Measurements from ENCODE around the gene TSPEAR.

The TSPEAR gene

DNA sequence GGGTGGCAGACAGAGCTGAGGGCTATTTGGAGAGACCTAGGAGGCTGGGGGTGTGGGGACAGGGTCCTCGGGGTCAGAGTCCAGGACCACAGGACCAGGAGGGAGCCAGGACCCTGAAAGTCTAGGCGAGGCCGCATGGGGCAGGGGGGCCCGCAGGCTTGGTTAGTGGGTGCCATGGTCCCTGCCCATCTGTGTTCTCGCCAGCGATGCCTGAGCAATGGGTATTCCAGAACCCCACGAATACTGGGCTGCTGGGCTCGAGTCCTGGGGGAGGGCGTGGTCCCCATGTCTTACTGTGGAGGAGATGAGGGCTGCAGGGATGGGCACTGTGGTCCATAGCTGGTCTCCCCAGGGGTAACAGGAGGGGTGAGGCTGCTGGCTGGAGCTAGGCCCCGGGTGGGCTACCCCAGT is 121.1 kb downstream of the TSPEAR start:
- intact Hi-C loops (cut with DNase I; ENCODE audit: low total_unique reads), result no loop called here
- Histone ChIP-seq H3K27ac (no peak overlapping the region), H3K4me3 (no peak overlapping the region), H3K9me3 (no peaks in the 10 kb centered on the region), H3K27me3 (peaks cover 0 to 48% of the 10 kb centered on the region in 2 donors), H3K36me3 (no peaks in the 10 kb centered on the region), H3K4me1 (no peaks in the 10 kb centered on the region)
- DNase-seq, result no peak
- no peak for TF ChIP-seq CTCF (IDR thresholded peaks at IDR 0.05)

- Histone ChIP-seq H3K9me3 (no peaks in the 10 kb centered on the region), H3K27me3 (peaks cover 0 to 49% of the 10 kb centered on the region in 2 donors), H3K27ac (no peak overlapping the region), H3K36me3 (no peaks in the 10 kb centered on the region), H3K4me1 (no peaks in the 10 kb centered on the region), H3K4me3 (no peak overlapping the region)
- DNase-seq, result peak in 1 of 2 donors; percentile 56
- intact Hi-C loops (cut with DNase I; ENCODE audit: low total_unique reads), result no loop called here
- no peak for TF ChIP-seq CTCF (IDR thresholded peaks at IDR 0.05)
These were observed 121.6 kb downstream of the TSPEAR start for GRCh38 chr21:44589586-44590305.

- no peak for TF ChIP-seq CTCF (IDR thresholded peaks at IDR 0.05)
- H3K36me3 ChIP-seq, result no peaks in the 10 kb centered on the region
- H3K27ac ChIP-seq, result no peak overlapping the region
- H3K4me3 ChIP-seq, result no peak overlapping the region
- intact Hi-C loops (cut with DNase I; ENCODE audit: low total_unique reads), result no loop called here
- no peaks in the 10 kb centered on the region for H3K4me1 ChIP-seq
- no peaks in the 10 kb centered on the region for H3K9me3 ChIP-seq
- H3K27me3 ChIP-seq, result peaks cover 0 to 52% of the 10 kb centered on the region in 2 donors
- DNase-seq, result no peak
These were observed 122.3 kb downstream of the TSPEAR start for GRCh38 chr21:44589094-44589493.

- no peak for DNase-seq
- Histone ChIP-seq H3K4me1 (no peaks in the 10 kb centered on the region), H3K9me3 (peaks cover 0 to 16% (median 15%) of the 10 kb centered on the region in 3 donors), H3K36me3 (no peaks in the 10 kb centered on the region), H3K4me3 (no peak overlapping the region), H3K27me3 (peaks cover 0 to 37% of the 10 kb centered on the region in 2 donors), H3K27ac (no peak overlapping the region)
- intact Hi-C loops (cut with DNase I; ENCODE audit: low total_unique reads), result no loop called here
- TF ChIP-seq CTCF (IDR thresholded peaks at IDR 0.05), result no peak
These were observed 125.5 kb downstream of the TSPEAR start for GRCh38 chr21:44585892-44586291.

GRCh38 chr21:44583800-44584147 is 127.6 kb downstream of the TSPEAR start:
- no peak for TF ChIP-seq CTCF (IDR thresholded peaks at IDR 0.05)

More at GRCh38 chr21:44583800-44584147, 127.6 kb downstream of the TSPEAR start:
- Histone ChIP-seq H3K27ac (no peak overlapping the region), H3K27me3 (peaks cover 0 to 27% of the 10 kb centered on the region in 2 donors), H3K4me3 (no peak overlapping the region), H3K9me3 (peaks cover 0 to 30% (median 24%) of the 10 kb centered on the region in 3 donors), H3K4me1 (no peaks in the 10 kb centered on the region), H3K36me3 (no peaks in the 10 kb centered on the region)
- intact Hi-C loops (cut with DNase I; ENCODE audit: low total_unique reads), result no loop called here
- no peak for DNase-seq

All from tibial artery (tissue), 4 donors.